GM12872 (cell line): ENCODE results near the gene TMSB4X.

Experiments
- TF ChIP-seq, protein P1 (sequence below): IDR thresholded peaks from 3 replicates; pipeline ENCODE4 v1.5.1; 2011; ENCODE audit warnings: low read depth, mild to moderate bottlenecking, low read length, moderate library complexity; ENCODE audit not compliant: insufficient read depth

The TMSB4X gene

DNA sequence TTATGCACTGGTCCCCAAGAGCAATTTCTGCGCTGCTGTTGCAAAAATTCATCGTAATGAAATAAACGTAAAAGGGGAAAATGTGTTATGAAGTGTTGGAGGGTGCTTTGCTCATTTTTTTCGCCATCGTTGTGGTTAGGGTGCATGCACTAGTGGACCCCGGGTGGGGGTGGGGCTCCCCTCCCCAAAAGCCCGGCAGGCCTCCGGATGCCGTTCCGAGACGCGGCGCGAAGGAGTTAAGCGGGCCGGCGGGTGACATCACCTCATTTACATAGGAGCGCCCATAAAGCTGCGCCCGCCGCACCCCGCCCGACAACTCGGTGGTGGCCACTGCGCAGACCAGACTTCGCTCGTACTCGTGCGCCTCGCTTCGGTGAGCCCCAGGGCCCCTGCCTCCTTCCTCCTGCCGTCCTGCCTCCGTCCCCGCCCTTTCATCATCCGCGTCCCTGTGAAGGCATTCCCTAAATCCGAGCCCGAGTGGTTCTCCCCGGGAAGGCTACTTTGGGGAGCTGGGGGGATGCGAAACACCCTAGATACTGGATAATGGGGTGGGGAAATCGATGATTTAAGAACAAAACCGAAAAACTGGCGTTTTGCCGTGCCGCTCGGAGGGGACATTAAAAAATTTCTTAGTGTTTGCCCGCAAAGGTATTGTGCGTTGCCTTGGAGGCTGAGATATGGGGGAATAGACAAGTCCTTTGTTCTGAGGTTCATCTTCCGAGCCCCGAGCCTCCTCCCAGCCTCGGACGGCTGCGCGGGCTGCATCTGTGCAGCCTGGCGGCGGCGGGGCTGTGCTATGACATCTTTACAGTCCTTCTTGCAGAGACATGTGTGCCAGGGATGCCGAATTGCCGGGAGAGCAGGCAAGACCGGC is at the start of gene TMSB4X:
TSS of gene TMSB4X (plus strand) at position 315 of the 874 bp plus-strand sequence.
- TF ChIP-seq, protein P1, sequence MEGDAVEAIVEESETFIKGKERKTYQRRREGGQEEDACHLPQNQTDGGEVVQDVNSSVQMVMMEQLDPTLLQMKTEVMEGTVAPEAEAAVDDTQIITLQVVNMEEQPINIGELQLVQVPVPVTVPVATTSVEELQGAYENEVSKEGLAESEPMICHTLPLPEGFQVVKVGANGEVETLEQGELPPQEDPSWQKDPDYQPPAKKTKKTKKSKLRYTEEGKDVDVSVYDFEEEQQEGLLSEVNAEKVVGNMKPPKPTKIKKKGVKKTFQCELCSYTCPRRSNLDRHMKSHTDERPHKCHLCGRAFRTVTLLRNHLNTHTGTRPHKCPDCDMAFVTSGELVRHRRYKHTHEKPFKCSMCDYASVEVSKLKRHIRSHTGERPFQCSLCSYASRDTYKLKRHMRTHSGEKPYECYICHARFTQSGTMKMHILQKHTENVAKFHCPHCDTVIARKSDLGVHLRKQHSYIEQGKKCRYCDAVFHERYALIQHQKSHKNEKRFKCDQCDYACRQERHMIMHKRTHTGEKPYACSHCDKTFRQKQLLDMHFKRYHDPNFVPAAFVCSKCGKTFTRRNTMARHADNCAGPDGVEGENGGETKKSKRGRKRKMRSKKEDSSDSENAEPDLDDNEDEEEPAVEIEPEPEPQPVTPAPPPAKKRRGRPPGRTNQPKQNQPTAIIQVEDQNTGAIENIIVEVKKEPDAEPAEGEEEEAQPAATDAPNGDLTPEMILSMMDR: no peak

DNA sequence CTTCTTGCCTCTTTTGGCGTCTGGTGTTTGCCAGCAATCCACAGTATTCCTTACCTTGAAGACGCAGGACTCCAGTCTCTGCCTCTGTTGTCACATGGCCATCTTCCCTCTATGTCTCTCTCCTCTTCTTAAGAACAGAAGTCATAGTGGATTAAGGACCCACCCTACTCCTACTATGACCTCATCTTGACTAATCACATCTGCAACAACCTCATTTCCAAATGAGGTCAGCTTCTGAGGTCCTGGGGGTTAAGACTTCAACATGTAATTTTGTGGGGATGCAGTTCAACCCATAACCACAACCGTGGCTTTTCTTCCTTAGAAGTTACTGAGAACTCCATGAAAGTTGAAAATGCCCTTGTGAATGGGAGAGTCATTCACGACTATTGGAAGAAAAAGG is 45.2 kb upstream of the TMSB4X start:
- TF ChIP-seq, protein P1: no peak

DNA sequence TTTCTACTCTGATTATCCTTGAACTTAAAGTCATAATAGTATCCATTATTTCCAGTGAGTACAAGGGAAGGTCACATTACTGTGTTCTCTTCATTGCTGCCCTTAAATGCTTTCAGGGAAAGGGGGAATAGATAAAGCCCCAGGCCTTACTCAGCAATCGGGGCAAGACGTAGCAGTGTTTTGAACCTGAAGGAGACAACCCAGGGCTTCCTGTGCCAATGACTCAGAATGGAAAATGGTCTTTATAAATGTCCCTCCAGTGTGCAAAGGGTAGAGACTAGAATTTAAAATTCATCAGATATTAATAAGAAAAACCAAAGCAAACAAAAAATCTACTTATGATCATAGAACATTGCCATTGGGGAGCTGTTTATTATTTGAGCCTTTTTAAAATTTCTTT is 44.8 kb upstream of the TMSB4X start:
- TF ChIP-seq, protein P1: no peak

DNA sequence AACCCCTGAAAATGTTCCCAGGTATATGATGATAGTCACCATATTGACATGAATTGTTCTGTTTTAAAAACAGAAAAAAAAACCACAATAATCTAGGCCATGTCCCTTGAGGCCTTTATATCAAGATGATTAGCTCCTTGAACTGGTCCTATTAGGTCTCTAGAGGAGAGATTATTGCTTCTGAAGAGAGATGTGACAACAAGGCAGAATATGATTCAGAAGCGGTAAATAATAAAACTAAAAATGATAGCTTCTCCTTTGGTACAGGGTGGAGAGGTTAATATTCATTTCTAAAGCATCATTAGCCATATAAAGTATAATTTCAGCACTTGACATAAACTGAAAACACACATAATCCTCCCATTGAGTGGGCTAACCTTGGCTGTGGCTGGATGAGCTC is 42.7 kb upstream of the TMSB4X start:
- TF ChIP-seq, protein P1: no peak

DNA sequence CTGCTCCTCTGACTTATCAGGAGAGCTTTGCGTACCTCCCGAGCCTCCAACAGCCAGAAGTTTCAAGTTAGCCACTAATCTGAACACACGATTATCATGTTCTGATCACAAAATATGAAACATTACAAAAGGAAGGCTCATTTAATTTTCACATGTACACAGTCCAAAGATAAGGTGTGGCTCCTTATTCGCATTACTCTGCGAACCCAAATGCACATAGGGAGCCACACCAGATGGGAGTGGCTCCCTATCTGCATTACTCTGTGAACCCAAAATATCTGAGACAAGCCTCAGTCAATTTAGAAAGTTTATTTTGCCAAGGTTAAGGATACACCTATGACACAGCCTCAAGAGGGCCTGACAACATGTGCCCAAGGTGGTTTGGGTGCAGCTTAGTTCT is 40.1 kb upstream of the TMSB4X start:
- TF ChIP-seq, protein P1: no peak

DNA sequence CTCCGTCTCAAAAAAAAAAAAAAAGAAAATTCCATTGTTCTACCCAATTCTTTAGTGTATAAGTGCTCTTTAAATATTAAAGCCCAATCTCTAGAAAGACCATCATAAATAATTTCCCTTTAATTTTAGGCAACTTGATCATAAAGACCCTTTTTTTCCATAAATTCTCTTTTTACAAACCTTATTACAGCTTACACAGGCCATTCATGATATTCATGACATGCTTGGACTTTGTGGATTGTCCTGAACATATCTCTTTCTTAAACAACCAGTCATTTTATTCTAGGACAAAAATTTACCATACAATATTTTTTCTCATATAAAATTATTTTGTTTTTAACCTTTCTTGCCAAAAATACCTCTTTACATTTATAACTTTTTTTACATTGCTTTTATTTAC is 38.0 kb upstream of the TMSB4X start:
- TF ChIP-seq, protein P1: no peak

DNA sequence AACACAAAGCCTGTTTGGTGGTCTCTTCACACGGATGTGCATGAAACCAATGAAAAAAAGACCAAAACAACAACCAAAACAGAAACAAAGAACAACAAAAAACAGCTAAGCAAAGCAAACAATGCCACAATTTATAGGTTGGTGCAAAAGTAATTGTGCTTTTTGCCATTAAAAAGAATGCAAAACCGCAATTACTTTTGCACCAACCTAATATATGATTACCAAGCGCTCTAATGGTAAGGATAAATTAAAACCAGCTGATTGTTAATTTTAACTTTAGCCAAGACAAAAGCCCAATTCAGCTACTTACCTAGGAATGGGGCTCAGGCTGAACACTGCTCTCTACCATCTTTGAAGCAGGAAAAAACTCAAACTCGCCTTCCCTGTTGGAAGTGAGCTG is 29.4 kb upstream of the TMSB4X start:
- TF ChIP-seq, protein P1: no peak
